HG02884 (cell line): ENCODE results near the gene DDX60.
"Not testable (repeated sequence)": the region's sequence is repeated elsewhere in the genome, so short reads cannot be mapped to it uniquely, and the experiment has no call there.

Experiments used
- ATAC-seq: cut with Tn5 transposase; IDR thresholded peaks from one replicate; pipeline ENCODE4 v1.9.1; 2021; ENCODE audit warnings: mild to moderate bottlenecking, moderate library complexity; ENCODE audit not compliant: unreplicated experiment

The DDX60 gene

GRCh38 chr4:168213511-168213910 lies 105.0 kb downstream of the DDX60 start:
- ATAC-seq, result not testable (repeated sequence)

GRCh38 chr4:168212656-168213055 lies 105.9 kb downstream of the DDX60 start:
- ATAC-seq, result no peak

GRCh38 chr4:168208957-168209614 lies 109.5 kb downstream of the DDX60 start:
- ATAC-seq, result no peak

GRCh38 chr4:168203233-168203911 lies 115.2 kb downstream of the DDX60 start:
- no peak for ATAC-seq

GRCh38 chr4:168200685-168201084 lies 117.9 kb downstream of the DDX60 start:
- ATAC-seq, result no peak

GRCh38 chr4:168199260-168199957 lies 119.1 kb downstream of the DDX60 start:
- no peak for ATAC-seq

DNA sequence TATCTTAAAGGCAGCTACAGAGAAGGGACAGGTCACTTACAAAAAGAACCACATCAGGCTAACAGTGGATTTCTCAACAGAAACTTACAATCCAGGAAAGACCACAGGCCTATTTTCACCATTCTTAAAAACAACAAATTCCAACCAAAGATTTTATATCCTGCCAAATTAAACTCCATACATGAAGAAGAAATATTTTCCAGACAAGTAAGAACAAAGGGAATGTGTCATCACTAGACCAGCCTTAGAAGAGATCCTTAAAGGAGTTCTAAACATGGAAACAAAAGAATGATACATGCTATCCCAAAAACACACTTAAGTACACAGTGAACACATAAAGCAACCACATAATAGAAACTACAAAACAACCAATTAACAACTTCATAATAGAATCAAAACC lies 120.6 kb downstream of the DDX60 start:
- ATAC-seq, result no peak

GRCh38 chr4:168188754-168189153 lies 129.8 kb downstream of the DDX60 start:
- ATAC-seq, result peak; percentile 53

DNA sequence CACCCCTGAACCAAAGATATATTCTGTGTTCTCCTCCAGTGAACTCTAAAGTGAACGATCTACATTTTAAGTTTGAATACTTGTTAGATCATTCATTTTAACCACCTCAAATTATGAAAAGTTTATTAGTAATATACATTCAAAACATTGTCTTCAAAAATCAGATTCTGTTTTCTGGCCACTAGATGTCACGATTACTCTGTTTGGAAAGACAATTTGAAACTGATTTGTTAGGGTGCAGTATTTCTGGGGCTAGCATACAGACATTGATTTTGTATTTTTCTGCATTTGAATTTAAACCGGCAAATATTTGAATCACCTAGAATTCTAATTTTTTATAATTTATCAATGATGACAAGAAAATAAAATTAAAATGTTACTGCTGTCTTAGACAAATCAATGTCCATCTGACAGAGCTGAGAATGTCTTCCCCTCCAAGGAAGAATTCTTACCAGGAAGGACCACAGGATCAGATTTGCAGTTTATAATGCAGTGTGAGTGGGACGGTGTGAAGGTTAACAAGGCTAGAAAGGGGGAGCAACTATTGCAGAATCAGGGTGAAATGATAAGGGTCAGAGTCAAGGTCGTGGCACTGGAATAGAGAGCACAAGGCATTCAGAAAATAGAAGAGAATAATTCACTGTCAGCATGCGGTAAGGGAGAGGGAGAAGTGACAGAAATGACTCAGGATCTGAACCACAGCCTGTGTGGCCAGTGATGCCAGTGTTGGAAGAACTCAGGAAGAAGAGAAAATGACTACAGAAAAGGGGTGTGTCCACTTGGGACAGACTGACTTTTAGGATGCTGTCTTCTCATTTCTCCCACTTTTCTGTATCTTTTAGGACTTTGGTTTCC lies 134.6 kb downstream of the DDX60 start:
- ATAC-seq, result no peak

DNA sequence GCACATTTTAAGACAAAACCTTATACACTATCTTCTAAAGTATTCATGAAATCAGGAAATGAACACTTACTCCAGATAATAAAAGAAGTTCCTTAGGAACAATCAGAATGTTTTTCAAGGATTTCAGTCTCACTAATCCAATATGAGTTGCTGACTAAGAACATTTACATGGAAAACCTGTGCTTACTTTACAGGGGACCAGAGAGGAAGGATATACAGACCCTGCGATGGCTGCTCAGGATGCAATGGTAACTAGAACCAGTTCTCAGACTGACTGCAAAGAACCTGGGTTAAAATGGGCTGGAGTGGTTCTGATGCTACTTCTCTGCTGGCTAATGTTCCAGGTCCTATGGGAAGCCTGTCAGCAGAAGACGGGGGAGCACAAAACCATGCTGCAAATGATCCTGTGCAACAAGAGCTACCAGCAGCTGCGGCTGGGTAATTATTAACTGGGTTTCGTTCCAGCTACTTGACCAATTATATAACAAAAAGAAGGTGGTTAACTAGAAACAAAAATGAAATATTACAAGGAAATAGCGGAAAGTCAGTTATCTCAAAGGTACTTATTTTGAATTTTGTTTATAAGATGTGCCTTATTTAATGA lies 140.9 kb downstream of the DDX60 start:
- ATAC-seq, result no peak

DNA sequence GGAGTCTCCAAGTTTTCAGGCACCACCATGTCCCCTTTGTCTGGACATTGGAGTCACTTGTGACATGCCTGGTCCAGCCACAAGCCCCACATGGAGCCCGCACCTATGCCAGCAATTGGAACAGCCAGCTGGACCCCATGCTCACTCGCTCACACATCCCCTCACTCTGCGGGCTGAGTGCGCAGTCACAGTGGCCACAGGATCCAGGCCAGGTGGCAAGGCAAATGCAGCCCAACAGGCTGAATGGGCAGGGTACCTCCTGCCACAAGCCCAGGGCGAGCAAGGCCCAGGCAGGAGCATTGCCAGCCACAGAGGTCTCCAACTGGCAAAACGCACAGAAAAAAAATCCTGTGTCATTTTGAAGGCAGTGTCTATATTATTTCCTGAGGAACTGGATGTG lies 144.2 kb downstream of the DDX60 start:
- ATAC-seq, result no peak

DNA sequence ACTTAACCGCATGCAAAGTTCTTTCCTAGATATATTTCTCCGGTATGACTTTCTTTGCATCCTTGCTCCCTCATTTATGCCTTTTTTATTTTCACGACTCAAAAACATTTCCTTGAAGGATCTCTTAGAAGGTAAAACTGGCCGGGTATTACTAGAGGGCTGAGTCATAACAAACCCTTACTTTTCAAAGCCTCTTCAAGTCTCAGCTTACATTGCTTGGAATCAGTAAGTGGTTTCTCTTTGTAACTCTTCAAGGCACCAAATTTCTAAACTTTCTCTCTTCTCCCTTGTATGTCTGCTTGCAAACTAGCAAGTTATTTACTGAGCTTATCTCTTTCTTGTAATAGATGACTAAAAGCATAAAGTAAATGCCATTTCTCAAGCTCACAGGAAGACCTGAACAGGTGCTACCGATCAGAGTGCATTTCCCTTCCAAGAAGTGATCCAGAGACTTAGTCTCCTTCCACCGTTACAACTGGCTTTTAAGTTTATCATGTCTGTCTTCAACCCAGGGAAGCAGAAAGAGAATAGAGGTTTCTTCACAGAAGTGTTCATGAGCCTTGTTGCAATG lies 150.8 kb downstream of the DDX60 start:
- peak; percentile 52 for ATAC-seq
